GM19239 (cell line): Measurements from ENCODE around the gene ISCA1.

Experiments used
- DNase-seq: peaks from one replicate; pipeline ENCODE4 v3.0.0; 2011; ENCODE audit warnings: low spot score; ENCODE audit not compliant: insufficient read length
- FAIRE-seq: peaks from 2 replicates; lab custom pipeline; 2011; peaks lifted over from hg19 to GRCh38; lab: Jason Lieb, UNC

Gene ISCA1

DNA sequence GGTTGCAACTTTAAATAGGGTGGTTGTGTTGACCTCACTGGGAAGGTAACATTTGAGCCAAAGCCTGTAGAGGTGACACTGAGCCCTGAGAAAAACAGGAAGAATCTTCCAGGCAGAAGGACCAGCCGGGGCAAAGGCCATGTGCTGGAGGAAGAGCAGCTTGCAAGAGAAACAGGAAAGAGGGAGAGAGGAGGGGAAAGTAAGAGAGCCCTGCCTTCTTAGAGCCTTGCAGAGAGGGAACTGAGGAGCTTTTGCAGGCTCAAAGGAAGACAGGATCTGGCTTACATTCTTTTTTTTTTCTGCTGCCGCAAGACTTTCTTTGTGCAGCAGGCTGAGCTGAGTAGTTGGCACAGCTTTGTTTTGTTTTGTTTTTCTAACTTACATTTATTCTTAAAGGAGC, 40.3 kb downstream of the ISCA1 start:
- DNase-seq (no peak), FAIRE-seq (no peak)

DNA sequence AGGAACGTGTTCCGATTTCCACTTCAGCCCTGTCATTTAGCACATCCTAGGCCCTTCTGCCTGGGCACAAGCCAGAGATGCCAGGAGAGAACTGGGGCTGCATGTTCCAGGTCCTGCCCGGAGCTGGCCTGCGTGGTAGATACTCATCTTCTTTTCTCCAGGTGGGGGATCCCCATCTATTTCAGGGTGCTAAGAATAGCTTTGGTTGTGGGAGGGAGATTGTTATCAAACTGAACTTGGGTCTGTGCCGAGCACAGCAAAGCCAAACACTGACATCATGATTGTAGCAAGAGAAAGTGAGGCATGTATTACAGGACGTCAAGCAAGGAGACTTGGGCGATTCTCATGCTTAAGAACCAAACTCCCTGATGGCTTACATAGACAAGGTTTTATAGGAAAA, 41.1 kb downstream of the ISCA1 start:
- FAIRE-seq (no peak), DNase-seq (no peak)

DNA sequence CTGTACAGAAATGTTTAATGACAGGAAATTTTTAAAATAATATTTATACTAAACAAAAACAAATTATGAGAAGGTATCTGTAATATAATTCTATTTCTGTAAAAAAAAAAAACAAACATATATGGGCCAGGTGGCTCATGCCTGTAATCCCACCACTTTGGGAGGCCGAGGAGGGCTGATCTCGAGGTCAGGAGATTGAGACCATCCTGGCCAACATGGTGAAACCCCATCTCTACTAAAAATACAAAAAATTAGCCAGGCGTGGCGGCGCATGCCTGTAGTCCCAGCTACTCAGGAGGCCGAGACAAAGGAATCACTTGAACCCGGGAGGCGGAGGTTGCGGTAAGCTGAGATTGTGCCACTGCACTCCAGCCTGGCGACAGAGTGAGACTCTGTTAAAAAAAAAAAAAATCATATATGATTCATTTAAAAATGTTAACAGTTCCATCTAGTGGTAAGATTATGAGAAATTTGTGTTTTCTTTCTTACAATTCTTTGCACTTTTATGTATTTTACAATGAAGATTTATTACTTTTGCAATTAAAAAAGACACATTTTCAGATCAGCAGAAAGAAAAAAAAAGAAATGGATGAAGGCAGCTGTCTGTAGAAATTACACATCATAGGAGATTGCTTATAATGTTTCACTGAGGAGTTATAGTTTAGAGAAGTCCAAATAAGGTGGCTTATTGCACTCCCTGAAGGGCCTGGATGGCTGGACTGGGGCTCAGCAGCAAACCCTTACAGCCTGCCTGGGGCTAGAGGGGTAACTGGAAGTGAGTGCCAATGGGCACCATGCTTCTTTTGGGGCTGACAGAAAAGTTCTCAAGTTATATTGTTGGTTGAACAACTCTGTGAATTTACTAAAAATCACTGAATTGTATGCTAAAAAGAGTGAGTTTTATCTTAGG, 43.2 kb downstream of the ISCA1 start:
- FAIRE-seq (no peak), DNase-seq (no peak)

GRCh38 chr9:86230858-86231257, 51.5 kb downstream of the ISCA1 start:
- FAIRE-seq (no peak), DNase-seq (no peak)

- FAIRE-seq, result no peak
- DNase-seq, result no peak
Measured at GRCh38 chr9:86222667-86223066, 59.7 kb downstream of the ISCA1 start.

DNA sequence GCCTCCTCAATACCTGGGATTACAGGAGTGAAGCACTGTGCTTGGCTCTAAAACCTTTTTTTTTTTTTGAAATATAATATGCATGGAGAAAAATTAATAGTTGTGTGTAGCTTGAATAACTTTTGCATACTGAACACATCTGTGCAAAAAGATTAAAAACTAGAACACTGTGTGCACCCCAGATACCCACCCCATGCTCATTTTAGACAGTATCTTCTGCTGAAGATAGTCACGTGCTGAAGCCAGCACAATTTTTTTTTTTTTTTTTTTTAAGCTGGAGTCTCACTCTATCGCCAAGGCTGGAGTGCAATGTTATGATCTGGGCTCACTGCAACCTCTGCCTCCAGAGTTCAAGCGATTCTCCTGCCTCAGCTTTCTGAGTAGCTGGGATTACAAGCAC, 62.7 kb downstream of the ISCA1 start:
- DNase-seq (no peak), FAIRE-seq (no peak)

DNA sequence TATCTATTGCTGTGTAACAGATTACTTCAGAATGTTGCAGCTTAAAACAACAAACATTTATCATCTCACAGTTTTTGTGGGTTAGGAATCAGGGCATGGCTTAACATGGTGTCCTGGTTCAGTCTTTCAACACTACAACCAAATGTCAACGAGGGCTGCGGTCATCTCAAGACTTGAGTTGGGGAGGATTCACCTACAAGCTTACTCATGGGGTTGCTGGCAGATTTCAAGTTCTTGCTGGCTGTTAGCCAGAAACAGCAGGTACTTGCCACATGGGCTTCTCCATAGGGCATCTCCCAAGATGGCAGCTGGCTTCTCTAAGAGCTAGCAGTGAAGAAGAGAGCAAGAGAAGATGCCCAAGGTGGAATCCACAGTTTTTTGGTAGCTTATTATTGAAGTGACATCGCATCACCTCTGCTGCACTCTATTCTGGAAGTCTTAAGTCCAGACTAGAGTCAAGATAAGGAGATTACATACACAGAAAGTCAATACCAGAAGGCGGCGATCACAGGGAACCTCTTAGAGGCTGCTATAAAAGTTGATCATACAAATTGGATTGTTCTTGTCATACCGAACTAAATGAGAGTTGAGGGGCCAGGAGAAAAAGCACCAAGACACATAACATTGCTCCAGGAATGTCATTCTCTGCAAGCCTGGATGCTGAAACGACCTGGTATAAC, 65.1 kb downstream of the ISCA1 start:
- DNase-seq (no peak), FAIRE-seq (no peak)
